T-cell (primary cell): ENCODE data around the gene IFNG-AS1. TPM values are rescaled to one million over a fixed set of nuclear protein-coding genes. Genes with fewer than 3 reads are reported as not detected.

ENCODE experiments used
- ATAC-seq, 4 experiments: fragments of 200-7000 bp in 3 of 4; fragments of 150-1000 bp in 1 of 4; cut with Tn5 transposase; replicated peaks in 1 of 4; 1 replicate in 3 of 4; 2 replicates in 1 of 4; pipeline ENCODE4 v1.10.0; 2021; ENCODE audit warnings: moderate library complexity in 3 of 4, mild to moderate bottlenecking in 2 of 4, moderate number of reproducible peaks in 1 of 4
- CTCF ChIA-PET, 2 donors: fragments of 300-600 bp; sonication (Branson Sonifier 250); formaldehyde crosslinking; loops; one replicate each; lab custom pipeline; 2022; ENCODE audit warnings: antibody characterized with exemption in 2 of 2; lab: Charles Lee
- POLR2A ChIA-PET, 2 donors: fragments of 300-600 bp; sonication (Branson Sonifier 250); formaldehyde crosslinking; loops; one replicate each; lab custom pipeline; 2022; ENCODE audit warnings: antibody characterized with exemption in 2 of 2; lab: Charles Lee
- DNase-seq, 35 experiments: peaks; one replicate each; pipeline versions ENCODE4 v3.0.0 to v3.0.0-alpha.2; 2013 to 2023
- H3K27ac ChIP-seq: one replicate; pipeline ENCODE4 v1.5.1; 2013; ENCODE audit warnings: low read length
- H3K27me3 ChIP-seq, 2 experiments: replicated peaks in 1 of 2; 1 replicate in 1 of 2; 2 replicates in 1 of 2; pipeline versions ENCODE4 v1.6.1 to v1.7.0; 2013; ENCODE audit warnings: low read length in 1 of 2, mixed read lengths in 1 of 2; ENCODE audit not compliant: control insufficient read depth in 2 of 2, insufficient read depth in 2 of 2; ENCODE audit errors: extremely low read depth in 1 of 2
- H3K36me3 ChIP-seq, 2 donors: 1 replicate in 1 of 2; 2 replicates in 1 of 2; pipeline versions ENCODE4 v1.6.1 to v1.7.0; 2013; ENCODE audit warnings: low read length in 1 of 2; ENCODE audit not compliant: control insufficient read depth in 2 of 2, insufficient read depth in 1 of 2; ENCODE audit errors: extremely low read depth in 1 of 2
- H3K4me1 ChIP-seq, 2 experiments: 1 replicate in 1 of 2; 2 replicates in 1 of 2; pipeline versions ENCODE4 v1.6.1 to v1.7.0; 2013; ENCODE audit warnings: low read length in 2 of 2, mixed read lengths in 1 of 2; ENCODE audit not compliant: insufficient read depth in 2 of 2, control insufficient read depth in 1 of 2; ENCODE audit errors: extremely low read depth in 1 of 2
- H3K4me3 ChIP-seq, 2 donors: 1 replicate in 1 of 2; 2 replicates in 1 of 2; pipeline versions ENCODE4 v1.5.1 to v1.7.0; 2013; ENCODE audit warnings: mild to moderate bottlenecking in 2 of 2, low read length in 1 of 2, moderate library complexity in 1 of 2; ENCODE audit not compliant: control insufficient read depth in 1 of 2; ENCODE audit errors: extremely low read depth in 1 of 2
- H3K9me3 ChIP-seq: 2 replicates; pipeline ENCODE4 v1.7.0; 2013
- H3K27ac Mint-ChIP-seq, 2 donors: one replicate each; pipeline ENCODE4 v1.8.0; 2020 to 2021; ENCODE audit warnings: mild to moderate bottlenecking in 2 of 2, mixed read lengths in 2 of 2
- H3K27me3 Mint-ChIP-seq, 2 donors: one replicate each; pipeline ENCODE4 v1.8.0; 2021 to 2022; ENCODE audit warnings: mixed read lengths in 2 of 2
- H3K36me3 Mint-ChIP-seq: one replicate; pipeline ENCODE4 v1.8.0; 2021; ENCODE audit warnings: mixed read lengths
- H3K4me1 Mint-ChIP-seq, 3 donors: one replicate each; pipeline ENCODE4 v1.8.0; 2020 to 2022; ENCODE audit warnings: mixed read lengths in 3 of 3, mild to moderate bottlenecking in 1 of 3
- H3K4me3 Mint-ChIP-seq, 3 donors: one replicate each; pipeline ENCODE4 v1.8.0; 2020 to 2022; ENCODE audit warnings: mild to moderate bottlenecking in 3 of 3, mixed read lengths in 3 of 3, moderate library complexity in 3 of 3
- H3K9me3 Mint-ChIP-seq, 3 donors: one replicate each; pipeline ENCODE4 v1.8.0; 2020 to 2022; ENCODE audit warnings: mixed read lengths in 3 of 3
- WGBS: methylation state at CpG from one replicate; pipeline ENCODE4 v1.1.5; 2013; ENCODE audit warnings: missing lambda C conversion rate; ENCODE audit not compliant: insufficient coverage; 5-methylcytosine and 5-hydroxymethylcytosine counted together
- total RNA-seq, 35 experiments: library from RNA in 6 of 35; stranded (reverse) in 6 of 35; fragments of 120-200 nt in 1 of 35; gene quantifications; one replicate each; pipeline versions ENCODE4 v1.2.1 to v1.2.4 and lab custom pipeline; 2013 to 2026

IFNG-AS1 gene
- total RNA-seq, 5 donors from 2014 or later (not counting 1 experiment from before 2014, with no cell fraction given) = 1.2 to 6.2 (median 3.3) TPM

DNA sequence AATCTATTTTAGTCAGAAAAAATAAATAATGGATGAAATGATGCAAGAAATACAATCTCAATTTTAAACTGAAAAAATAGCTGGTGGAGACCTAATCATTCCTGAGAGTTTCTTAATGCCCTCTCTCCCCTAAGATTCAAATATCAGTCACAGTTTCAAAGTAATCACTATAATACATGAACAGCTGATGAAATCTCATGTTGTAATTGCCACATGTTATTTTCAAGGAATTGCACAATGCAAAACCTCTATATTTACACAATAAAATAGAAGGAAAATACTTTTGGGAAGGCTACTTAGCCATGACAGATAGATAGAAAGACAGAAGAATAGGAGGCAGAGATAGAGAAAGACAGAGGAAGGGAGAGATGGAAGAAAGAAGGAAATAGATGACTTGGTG lies 18.2 kb downstream of the IFNG-AS1 start:
- H3K27me3 ChIP-seq = no peaks in the 10 kb centered on the region
- Mint-ChIP-seq H3K4me3 (no peak overlapping the region), H3K4me1 (peaks cover 12 to 20% (median 16%) of the 10 kb centered on the region in 3 donors), H3K27ac (no peak overlapping the region), H3K27me3 (no peaks in the 10 kb centered on the region), H3K9me3 (no peaks in the 10 kb centered on the region), H3K36me3 (peaks cover 5% of the 10 kb centered on the region)
- ATAC-seq (no peak), DNase-seq (no peak)
- H3K4me3 ChIP-seq = no peak overlapping the region
- H3K4me1 ChIP-seq = peaks cover 0 to 12% of the 10 kb centered on the region in 2 experiments
- ChIA-PET POLR2A (no interaction called here), CTCF (interaction anchor here in 1 of 2 donors (1.4 kb wide), 1 partner anchor 16 kb away, joined by 3 read pairs; no protein-coding TSS in a partner anchor)
- H3K36me3 ChIP-seq = no peaks in the 10 kb centered on the region
- H3K27ac ChIP-seq = no peak overlapping the region
- no peaks in the 10 kb centered on the region for H3K9me3 ChIP-seq

DNA sequence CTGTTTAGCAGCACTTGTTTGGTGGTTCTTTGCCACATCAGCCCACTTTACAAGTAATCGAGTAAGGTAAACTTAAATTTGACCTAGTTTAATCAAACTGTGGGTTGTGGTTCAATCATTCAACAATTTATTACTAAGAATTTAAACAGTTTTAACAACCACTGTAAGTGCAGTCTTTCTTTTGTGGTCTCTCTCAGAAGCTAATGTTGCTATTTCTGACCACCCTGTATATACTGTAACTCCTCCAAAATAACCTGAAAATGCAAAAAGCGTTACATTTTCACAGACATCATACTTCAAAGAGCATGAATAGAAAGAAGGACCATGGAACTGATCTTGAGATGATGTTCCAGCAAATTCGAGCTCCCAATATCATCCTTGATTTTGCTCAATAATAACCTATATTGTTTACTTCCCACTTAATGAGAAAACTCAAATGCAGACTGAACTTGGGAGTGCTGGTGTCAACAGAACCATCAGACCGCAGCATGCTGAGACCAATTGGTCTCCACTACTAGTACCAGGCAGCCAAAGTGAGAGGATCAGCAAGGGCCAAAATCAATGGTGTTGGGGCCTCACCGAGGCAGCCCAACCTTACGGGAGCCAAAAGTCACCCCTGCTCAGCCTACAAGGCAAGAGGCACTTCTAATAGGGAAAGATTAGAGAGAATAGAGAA lies 22.1 kb downstream of the IFNG-AS1 start:
- no peaks in the 10 kb centered on the region for H3K27me3 ChIP-seq
- H3K36me3 ChIP-seq = no peaks in the 10 kb centered on the region
- H3K9me3 Mint-ChIP-seq = peaks cover 0 to 5% (median 0%) of the 10 kb centered on the region in 3 donors
- peaks cover 0 to 12% of the 10 kb centered on the region in 2 experiments for H3K4me1 ChIP-seq
- no peak overlapping the region for H3K4me3 ChIP-seq
- ATAC-seq (no peak), DNase-seq (no peak)
- H3K4me3 Mint-ChIP-seq = no peak overlapping the region
- ChIA-PET POLR2A (interaction anchor here in 1 of 2 donors (0.8 kb wide), 1 partner anchor 624 kb away, joined by 3 read pairs; no protein-coding TSS in a partner anchor), CTCF (interaction anchor here (0.6 to 1.0 kb wide), 3 partner anchors 15 to 682 kb away, joined by 3 to 7 read pairs (median 3); no protein-coding TSS in a partner anchor)
- H3K36me3 Mint-ChIP-seq = peaks cover 15% of the 10 kb centered on the region
- peak overlapping the region in 1 of 2 donors; percentile 34 for H3K27ac Mint-ChIP-seq
- peaks cover 12 to 23% (median 16%) of the 10 kb centered on the region in 3 donors for H3K4me1 Mint-ChIP-seq
- 92% methylated on average over 2 of the region's 6 CpGs for WGBS
- H3K27ac ChIP-seq = peak overlapping the region; percentile 13
- H3K9me3 ChIP-seq = no peaks in the 10 kb centered on the region
- no peaks in the 10 kb centered on the region for H3K27me3 Mint-ChIP-seq

DNA sequence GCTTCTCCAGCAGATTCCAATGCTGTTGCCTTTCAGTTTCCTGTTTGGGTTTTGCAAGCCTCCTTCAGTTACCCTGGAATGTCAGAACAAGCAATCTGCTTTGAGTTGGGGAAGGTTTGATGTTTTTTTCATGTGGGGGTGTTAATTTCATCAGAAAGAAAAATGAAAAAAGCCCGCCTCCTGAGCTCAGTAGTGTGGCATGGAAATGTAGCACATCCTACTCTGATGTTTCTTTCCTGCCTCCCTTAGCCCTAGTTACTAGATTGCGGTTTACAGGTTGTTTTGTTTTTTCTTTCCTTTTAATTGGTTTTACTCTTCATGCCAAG lies 22.6 kb downstream of the IFNG-AS1 start:
- Histone ChIP-seq H3K36me3 (no peaks in the 10 kb centered on the region), H3K27ac (no peak overlapping the region), H3K4me3 (no peak overlapping the region), H3K9me3 (no peaks in the 10 kb centered on the region), H3K27me3 (no peaks in the 10 kb centered on the region), H3K4me1 (peaks cover 0 to 12% of the 10 kb centered on the region in 2 experiments)
- ATAC-seq = no peak
- CTCF ChIA-PET = interaction anchor here (0.6 to 1.0 kb wide), 4 partner anchors 8 to 681 kb away, joined by 3 to 7 read pairs (median 4); no protein-coding TSS in a partner anchor
- no peak overlapping the region for H3K4me3 Mint-ChIP-seq
- POLR2A ChIA-PET = no interaction called here
- H3K4me1 Mint-ChIP-seq = peaks cover 12 to 23% (median 16%) of the 10 kb centered on the region in 3 donors
- peaks cover 18% of the 10 kb centered on the region for H3K36me3 Mint-ChIP-seq
- peak overlapping the region; percentile 17 to 47 for H3K27ac Mint-ChIP-seq
- DNase-seq = no peak
- H3K27me3 Mint-ChIP-seq = no peaks in the 10 kb centered on the region
- peaks cover 0 to 5% (median 0%) of the 10 kb centered on the region in 3 donors for H3K9me3 Mint-ChIP-seq
- WGBS = no CpG with 5 or more reads among the region's 2 CpGs

- H3K27ac Mint-ChIP-seq = peak overlapping the region in 1 of 2 donors; percentile 1
- CTCF ChIA-PET = no interaction called here
- DNase-seq (no peak), ATAC-seq (no peak)
- Histone ChIP-seq H3K9me3 (no peaks in the 10 kb centered on the region), H3K4me1 (peaks cover 0 to 12% of the 10 kb centered on the region in 2 experiments), H3K36me3 (no peaks in the 10 kb centered on the region), H3K27me3 (no peaks in the 10 kb centered on the region), H3K27ac (no peak overlapping the region), H3K4me3 (no peak overlapping the region)
- H3K9me3 Mint-ChIP-seq = peaks cover 0 to 5% (median 0%) of the 10 kb centered on the region in 3 donors
- no peak overlapping the region for H3K4me3 Mint-ChIP-seq
- H3K36me3 Mint-ChIP-seq = peaks cover 16% of the 10 kb centered on the region
- H3K4me1 Mint-ChIP-seq = peaks cover 12 to 23% (median 16%) of the 10 kb centered on the region in 3 donors
- WGBS = no CpG with 5 or more reads among the region's 2 CpGs
- H3K27me3 Mint-ChIP-seq = no peaks in the 10 kb centered on the region
- POLR2A ChIA-PET = no interaction called here
These were observed 23.5 kb downstream of the IFNG-AS1 start for GRCh38 chr12:68012712-68013111.

- no peak for ATAC-seq
- ChIA-PET CTCF (no interaction called here), POLR2A (no interaction called here)
- H3K9me3 Mint-ChIP-seq = peaks cover 0 to 5% (median 0%) of the 10 kb centered on the region in 3 donors
- Histone ChIP-seq H3K4me3 (no peak overlapping the region), H3K27ac (no peak overlapping the region), H3K27me3 (no peaks in the 10 kb centered on the region), H3K9me3 (no peaks in the 10 kb centered on the region), H3K4me1 (peaks cover 0 to 12% of the 10 kb centered on the region in 2 experiments), H3K36me3 (no peaks in the 10 kb centered on the region)
- no peaks in the 10 kb centered on the region for H3K27me3 Mint-ChIP-seq
- peaks cover 12 to 23% (median 16%) of the 10 kb centered on the region in 3 donors for H3K4me1 Mint-ChIP-seq
- no peak overlapping the region for H3K4me3 Mint-ChIP-seq
- no CpG with 5 or more reads among the region's 1 CpG for WGBS
- peaks cover 14% of the 10 kb centered on the region for H3K36me3 Mint-ChIP-seq
- no peak overlapping the region for H3K27ac Mint-ChIP-seq
- DNase-seq = no peak
These were observed 23.9 kb downstream of the IFNG-AS1 start for GRCh38 chr12:68013181-68013580.

DNA sequence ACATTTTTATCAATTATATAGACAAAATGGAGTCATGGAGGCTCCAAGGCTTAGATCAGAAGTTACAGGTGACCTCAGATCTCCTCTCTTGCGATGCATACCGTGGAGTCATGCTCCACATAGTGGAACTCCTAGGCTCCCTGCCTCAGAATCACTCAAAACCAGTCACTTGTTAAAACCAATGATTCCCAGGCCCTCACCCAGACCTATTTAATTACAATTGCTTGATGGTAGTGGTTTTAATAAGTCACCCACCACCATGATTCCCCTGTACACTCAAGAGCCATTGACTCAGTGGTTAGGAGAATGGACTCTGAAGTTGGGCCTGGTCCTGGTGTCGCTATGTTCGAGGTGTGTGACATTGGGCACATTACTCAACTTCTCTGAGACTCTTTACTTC lies 26.9 kb downstream of the IFNG-AS1 start:
- H3K9me3 ChIP-seq = no peaks in the 10 kb centered on the region
- peaks cover 6 to 15% (median 11%) of the 10 kb centered on the region in 3 donors for H3K4me1 Mint-ChIP-seq
- WGBS = no CpG with 5 or more reads among the region's 4 CpGs

More for the DNA sequence above, 26.9 kb downstream of the IFNG-AS1 start:
- ChIA-PET CTCF (no interaction called here), POLR2A (no interaction called here)
- H3K4me1 ChIP-seq = peaks cover 0 to 9% of the 10 kb centered on the region in 2 experiments
- H3K36me3 ChIP-seq = no peaks in the 10 kb centered on the region
- H3K27me3 ChIP-seq = no peaks in the 10 kb centered on the region
- no peak overlapping the region for H3K4me3 ChIP-seq
- Mint-ChIP-seq H3K27ac (no peak overlapping the region), H3K4me3 (no peak overlapping the region), H3K36me3 (peaks cover 19% of the 10 kb centered on the region), H3K27me3 (no peaks in the 10 kb centered on the region), H3K9me3 (peaks cover 0 to 5% (median 0%) of the 10 kb centered on the region in 3 donors)
- ATAC-seq (no peak), DNase-seq (no peak)
- H3K27ac ChIP-seq = no peak overlapping the region
